ENCODE data around the gene HGF. TPM values are rescaled to one million over a fixed set of nuclear protein-coding genes. Genes with fewer than 3 reads are reported as not detected.

HGF gene
- total and polyA plus RNA-seq, 2 of the 8 experiments (the other 6 are each of a cell fraction or from before 2014, with no cell fraction given) = 0.05 to 0.60 TPM

DNA sequence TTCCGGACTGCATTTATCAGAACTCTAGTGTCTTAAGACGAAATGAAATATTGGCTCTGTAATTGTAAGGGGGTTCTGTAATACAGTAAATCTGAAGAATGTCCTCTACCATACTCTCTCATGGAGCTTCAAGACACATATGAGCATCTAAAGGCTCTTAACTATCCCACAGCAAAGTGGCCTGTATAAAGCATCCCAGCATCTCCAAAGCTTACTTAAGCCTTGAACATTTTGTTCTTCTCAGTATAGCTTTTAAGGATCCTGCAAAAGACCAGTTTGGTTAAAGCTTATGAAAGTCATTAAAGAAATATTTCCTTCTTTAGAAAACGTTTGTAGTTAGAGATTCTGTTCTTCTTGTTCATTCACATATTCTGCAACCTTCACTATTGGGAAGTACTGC, 75.1 kb downstream of the HGF start:
- Histone ChIP-seq H3K4me3 (ENCODE audit: extremely low read depth in 1 of 4, insufficient read depth in 2 of 4, low read depth in 3 of 4, low read length in 4 of 4) (no peak overlapping the region), H2BK5ac (ENCODE audit: low read depth, low read length) (no peak overlapping the region), H3K4ac (replicated peaks; ENCODE audit: insufficient read length, low read depth, low read length) (no peak overlapping the region), H4K20me1 (replicated peaks in 1 of 2; ENCODE audit: control insufficient read depth in 1 of 2, insufficient read depth in 2 of 2, low read length in 2 of 2) (no peaks in the 10 kb centered on the region), H3K9me3 (ENCODE audit: insufficient read depth in 2 of 2, low read depth in 1 of 2, low read length in 1 of 2) (no peaks in the 10 kb centered on the region), H3K79me2 (ENCODE audit: control insufficient read depth in 1 of 2, insufficient read depth in 2 of 2, low read length in 2 of 2) (no peaks in the 10 kb centered on the region), H2BK15ac (ENCODE audit: low read length) (no peak overlapping the region), H2BK120ac (replicated peaks; ENCODE audit: low read depth, low read length) (no peak overlapping the region), H4K91ac (replicated peaks; ENCODE audit: insufficient read length, low read length) (no peak overlapping the region), H4K8ac (ENCODE audit: extremely low read depth, insufficient read depth, low read length) (no peak overlapping the region), H3K9ac (replicated peaks in 1 of 4; ENCODE audit: extremely low read depth in 1 of 4, low read depth in 3 of 4, low read length in 3 of 4) (no peak overlapping the region), H2BK20ac (ENCODE audit: low read length) (no peak overlapping the region), H3K4me1 (replicated peaks in 1 of 4; ENCODE audit: control insufficient read depth in 3 of 4, insufficient read depth in 4 of 4, low read length in 3 of 4) (peaks cover 0 to 9% (median 4%) of the 10 kb centered on the region in 4 experiments; a peak in 2 of 7 replicates), H3K27ac (ENCODE audit: low read depth, low read length) (no peak overlapping the region), H3K27me3 (replicated peaks in 1 of 4; ENCODE audit: control insufficient read depth in 3 of 4, extremely low read depth in 1 of 4, insufficient read depth in 3 of 4, low read length in 3 of 4) (no peaks in the 10 kb centered on the region), H2AK5ac (ENCODE audit: low read depth, low read length) (no peak overlapping the region), H3K23ac (ENCODE audit: insufficient read length) (no peak overlapping the region), H3K4me2 (ENCODE audit: insufficient read depth in 1 of 2, low read depth in 2 of 2, low read length in 2 of 2) (no peak overlapping the region), H3K79me1 (ENCODE audit: low read depth, low read length) (no peaks in the 10 kb centered on the region), H3K56ac (replicated peaks; ENCODE audit: insufficient read length, low read depth, low read length) (no peak overlapping the region), H3K18ac (ENCODE audit: extremely low read depth, low read length) (no peak overlapping the region), H3K14ac (ENCODE audit: insufficient read length) (no peak overlapping the region), H3K36me3 (ENCODE audit: control insufficient read depth in 2 of 4, insufficient read depth in 4 of 4, low read length in 3 of 4) (no peaks in the 10 kb centered on the region), H3K23me2 (ENCODE audit: low read depth, low read length) (no peaks in the 10 kb centered on the region; the same call in 1 of the 2 replicates), H4K5ac (ENCODE audit: insufficient read length, low read depth, low read length) (no peak overlapping the region), H2BK12ac (ENCODE audit: low read depth, low read length) (no peak overlapping the region), H2AFZ (ENCODE audit: low read length) (no peak overlapping the region)
- POLR2A ChIA-PET (ENCODE audit: partially characterized antibody) = no interaction called here
- FAIRE-seq = no peak
- CTCF ChIA-PET (ENCODE audit: partially characterized antibody) = no interaction called here
- no peak for DNase-seq (ENCODE audit: low read depth in 1 of 2, low spot score in 2 of 2)
- WGBS, 2 experiments (ENCODE audit: extremely low coverage in 1 of 2, insufficient coverage in 1 of 2, insufficient read length in 1 of 2, insufficient replicate concordance in 2 of 2, low coverage in 1 of 2, low lambda C conversion rate in 2 of 2, missing lambda C conversion rate in 1 of 2) = 83% methylated on average over 3 of the region's 3 CpGs; no CpG with 5 or more reads in 1 of the 2 experiments
- TF ChIP-seq RBBP5 (IDR thresholded peaks at IDR 0.05; ENCODE audit: borderline replicate concordance, low read depth, low read length) (no peak), HDAC6 (IDR thresholded peaks at IDR 0.05; ENCODE audit: low read depth, low read length) (no peak), RFX5 (IDR thresholded peaks at IDR 0.05; ENCODE audit: borderline replicate concordance, low read depth, low read length) (no peak), POLR2AphosphoS5 (IDR thresholded peaks at IDR 0.05; ENCODE audit: low read depth, low read length) (no peak), GABPA (IDR thresholded peaks at IDR 0.05; ENCODE audit: borderline replicate concordance, insufficient read depth, low read length) (no peak), POU5F1 (IDR thresholded peaks at IDR 0.05; ENCODE audit: low read depth, low read length) (no peak), MAFK (IDR thresholded peaks at IDR 0.05; ENCODE audit: low read depth, low read length) (no peak), SUZ12 (IDR thresholded peaks at IDR 0.05; ENCODE audit: low read length) (no peak)
- TF ChIP-seq, protein P1, sequence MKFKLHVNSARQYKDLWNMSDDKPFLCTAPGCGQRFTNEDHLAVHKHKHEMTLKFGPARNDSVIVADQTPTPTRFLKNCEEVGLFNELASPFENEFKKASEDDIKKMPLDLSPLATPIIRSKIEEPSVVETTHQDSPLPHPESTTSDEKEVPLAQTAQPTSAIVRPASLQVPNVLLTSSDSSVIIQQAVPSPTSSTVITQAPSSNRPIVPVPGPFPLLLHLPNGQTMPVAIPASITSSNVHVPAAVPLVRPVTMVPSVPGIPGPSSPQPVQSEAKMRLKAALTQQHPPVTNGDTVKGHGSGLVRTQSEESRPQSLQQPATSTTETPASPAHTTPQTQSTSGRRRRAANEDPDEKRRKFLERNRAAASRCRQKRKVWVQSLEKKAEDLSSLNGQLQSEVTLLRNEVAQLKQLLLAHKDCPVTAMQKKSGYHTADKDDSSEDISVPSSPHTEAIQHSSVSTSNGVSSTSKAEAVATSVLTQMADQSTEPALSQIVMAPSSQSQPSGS (IDR thresholded peaks at IDR 0.05; ENCODE audit: low read length) = no peak
- TF ChIP-seq, protein P2, sequence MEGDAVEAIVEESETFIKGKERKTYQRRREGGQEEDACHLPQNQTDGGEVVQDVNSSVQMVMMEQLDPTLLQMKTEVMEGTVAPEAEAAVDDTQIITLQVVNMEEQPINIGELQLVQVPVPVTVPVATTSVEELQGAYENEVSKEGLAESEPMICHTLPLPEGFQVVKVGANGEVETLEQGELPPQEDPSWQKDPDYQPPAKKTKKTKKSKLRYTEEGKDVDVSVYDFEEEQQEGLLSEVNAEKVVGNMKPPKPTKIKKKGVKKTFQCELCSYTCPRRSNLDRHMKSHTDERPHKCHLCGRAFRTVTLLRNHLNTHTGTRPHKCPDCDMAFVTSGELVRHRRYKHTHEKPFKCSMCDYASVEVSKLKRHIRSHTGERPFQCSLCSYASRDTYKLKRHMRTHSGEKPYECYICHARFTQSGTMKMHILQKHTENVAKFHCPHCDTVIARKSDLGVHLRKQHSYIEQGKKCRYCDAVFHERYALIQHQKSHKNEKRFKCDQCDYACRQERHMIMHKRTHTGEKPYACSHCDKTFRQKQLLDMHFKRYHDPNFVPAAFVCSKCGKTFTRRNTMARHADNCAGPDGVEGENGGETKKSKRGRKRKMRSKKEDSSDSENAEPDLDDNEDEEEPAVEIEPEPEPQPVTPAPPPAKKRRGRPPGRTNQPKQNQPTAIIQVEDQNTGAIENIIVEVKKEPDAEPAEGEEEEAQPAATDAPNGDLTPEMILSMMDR (IDR thresholded peaks at IDR 0.05; ENCODE audit: control extremely low read depth in 1 of 3, insufficient read depth in 1 of 3, low read depth in 1 of 3, low read length in 3 of 3) = no peak
